H1 (cell line): ENCODE data around the gene SERPINB6. TPM values are rescaled to one million over a fixed set of nuclear protein-coding genes. Genes with fewer than 3 reads are reported as not detected.

Experiments
- BCL11A ChIP-seq, 2 experiments: IDR thresholded peaks; one replicate each; pipeline ENCODE4 v1.6.1; 2011; ENCODE audit warnings: low read depth in 2 of 2, low read length in 2 of 2, mild to moderate bottlenecking in 2 of 2
- CHD7 ChIP-seq: fragments of 300-600 bp; sonication (generic); IDR thresholded peaks from 2 replicates; pipeline ENCODE4 v1.7.1; 2012; ENCODE audit warnings: low read length, moderate library complexity, mild to moderate bottlenecking, inconsistent platforms; ENCODE audit not compliant: insufficient replicate concordance
- SIRT6 ChIP-seq: IDR thresholded peaks from one replicate; pipeline ENCODE4 v1.7.1; 2012; ENCODE audit warnings: low read length, inconsistent platforms
- polyA plus RNA-seq, 7 experiments: library from polyadenylated mRNA; depleted of rRNA in 3 of 7; stranded (reverse) in 5 of 7; unstranded in 2 of 7; fragments of >200 nt in 5 of 7; fragments of 200-250 nt in 2 of 7; gene quantifications; 1 replicate in 5 of 7; 2 replicates in 1 of 7; 4 replicates in 1 of 7; pipeline versions ENCODE4 v1.2.1 to v1.2.3, GENCODE V29; 2011 to 2013; ENCODE audit warnings: missing spikeins in 2 of 7, mixed read lengths in 2 of 7
- total RNA-seq: library from RNA; stranded (reverse); fragmentation: NEBNext Ultra II Directional; extraction: Animal tissue kit (Norgen Biotek cat#: 25700); gene quantifications from 2 replicates; pipeline ENCODE4 v1.2.1, GENCODE V29; 2021

The SERPINB6 gene
- total and polyA plus RNA-seq, 2 of the 8 experiments (the other 6 are each of a cell fraction or from before 2014, with no cell fraction given), result 27.2 to 29.4 TPM

- TF ChIP-seq BCL11A (IDR thresholded peaks at IDR 0.05; ENCODE audit: low read depth in 2 of 2, low read length in 2 of 2) (no peak), CHD7 (no peak), SIRT6 (no peak)
Observed at GRCh38 chr6:2940010-2940850, 31.1 kb downstream of the SERPINB6 start (continued).
